Esophagus muscularis mucosa (tissue), 4 donors: ENCODE measurements around the gene DDR1. TPM values are rescaled to one million over a fixed set of nuclear protein-coding genes. Genes with fewer than 3 reads are reported as not detected.

Experiments used
- DNase-seq: peaks from one replicate; pipeline ENCODE4 v3.0.0-alpha.2; 2017; ENCODE audit errors: extremely low spot score
- H3K27ac ChIP-seq, 4 donors: fragments of 200-600 bp; sonication (generic); replicated peaks in 1 of 4; 1 replicate in 3 of 4; 2 replicates in 1 of 4; pipeline ENCODE4 v1.5.1; 2016 to 2019; ENCODE audit warnings: mild to moderate bottlenecking in 1 of 4
- H3K27me3 ChIP-seq, 4 donors: fragments of 200-600 bp; sonication (generic); one replicate each; pipeline versions ENCODE4 v1.5.1 to v1.6.0; 2016 to 2019
- H3K36me3 ChIP-seq, 4 donors: fragments of 200-600 bp; sonication (generic); one replicate each; pipeline ENCODE4 v1.5.1; 2016 to 2019
- H3K4me1 ChIP-seq, 4 donors: fragments of 200-600 bp; sonication (generic); one replicate each; pipeline ENCODE4 v1.5.1; 2016 to 2019
- H3K4me3 ChIP-seq, 4 donors: fragments of 200-600 bp; sonication (generic); 1 replicate in 2 of 4; 2 replicates in 2 of 4; pipeline ENCODE4 v1.5.1; 2016 to 2019; ENCODE audit warnings: mild to moderate bottlenecking in 4 of 4, moderate library complexity in 1 of 4
- H3K9me3 ChIP-seq, 4 donors: fragments of 200-600 bp; sonication (generic); 1 replicate in 3 of 4; 2 replicates in 1 of 4; pipeline ENCODE4 v1.5.1; 2016 to 2019
- CTCF ChIP-seq, 3 experiments: fragments of 200-600 bp in 2 of 3; fragments of 450-650 bp in 1 of 3; sonication (generic) in 2 of 3; IDR thresholded peaks; one replicate each; pipeline ENCODE4 v1.5.1; 2017 to 2019; ENCODE audit warnings: antibody characterized with exemption in 3 of 3, mild to moderate bottlenecking in 2 of 3, moderate library complexity in 1 of 3
- EP300 ChIP-seq: sonication (generic); formaldehyde crosslinking; IDR thresholded peaks from one replicate; pipeline ENCODE4 v1.6.1; 2017; ENCODE audit warnings: antibody characterized with exemption
- POLR2A ChIP-seq: fragments of 450-650 bp; IDR thresholded peaks from one replicate; pipeline ENCODE4 v1.6.1; 2017; ENCODE audit warnings: antibody characterized with exemption, moderate library complexity, mild to moderate bottlenecking, low read depth
- POLR2AphosphoS5 ChIP-seq, 2 donors: sonication (generic); formaldehyde crosslinking; IDR thresholded peaks; one replicate each; pipeline ENCODE4 v1.6.1; 2017; ENCODE audit warnings: antibody characterized with exemption in 2 of 2
- WGBS: methylation state at CpG from one replicate; pipeline ENCODE4 v1.1.5; 2018; 5-methylcytosine and 5-hydroxymethylcytosine counted together
- intact Hi-C: fragments of 100-400 bp; cut with DNase I; formaldehyde crosslinking; loops from one replicate; pipeline ENCODE4 v1.15.1; 2023
- small RNA-seq, 3 donors: library from RNA; depleted of rRNA; stranded (forward); fragments of <200 nt; gene quantifications; one replicate each; pipeline ENCODE3, GENCODE V24; 2016
- total RNA-seq, 4 donors: library from RNA; depleted of rRNA; stranded (reverse); fragments of >200 nt; gene quantifications; one replicate each; pipeline versions ENCODE4 v1.1.0 to v1.2.1, GENCODE V29; 2016

DDR1 gene
- total RNA-seq, 4 donors from 2014 or later = 10.4 to 37.9 (median 23.3) TPM

GRCh38 chr6:30947231-30947630, 62.9 kb downstream of the DDR1 start:
- Histone ChIP-seq H3K36me3 (no peaks in the 10 kb centered on the region), H3K27me3 (peaks cover 0 to 39% (median 0%) of the 10 kb centered on the region in 4 donors), H3K27ac (no peak overlapping the region), H3K4me1 (peaks cover 8 to 10% (median 9%) of the 10 kb centered on the region in 4 donors), H3K4me3 (no peak overlapping the region), H3K9me3 (no peaks in the 10 kb centered on the region)
- TF ChIP-seq EP300 (no peak), POLR2A (no peak), CTCF (IDR thresholded peaks at IDR 0.05) (no peak)
- intact Hi-C loops = no loop called here
- DNase-seq = no peak
- WGBS = 88% methylated on average over 4 of the region's 4 CpGs

- WGBS = 91% methylated on average over 6 of the region's 6 CpGs
- Histone ChIP-seq H3K36me3 (no peaks in the 10 kb centered on the region), H3K27ac (no peak overlapping the region), H3K4me3 (no peak overlapping the region), H3K9me3 (no peaks in the 10 kb centered on the region), H3K4me1 (no peaks in the 10 kb centered on the region), H3K27me3 (peaks cover 0 to 31% (median 0%) of the 10 kb centered on the region in 4 donors)
- TF ChIP-seq POLR2A (no peak), POLR2AphosphoS5 (IDR thresholded peaks at IDR 0.05) (no peak), EP300 (no peak), CTCF (IDR thresholded peaks at IDR 0.05) (no peak)
- DNase-seq = no peak
- intact Hi-C loops = no loop called here
Observed at GRCh38 chr6:30948811-30949210, 64.5 kb downstream of the DDR1 start.

Small RNA genes lying within 50 kb of the gene (small RNA-seq; reads per million reads assigned to genes)
- gene RF00019 = 0 reads per million in 3 donors

Other genes with a start within 250 kb of the DDR1 start
- 10 to 100 TPM in 3 of 4 donors, 1 to 10 TPM in 1; 8.0 to 28.2 (median 24.0) TPM for gene C6orf136, start 237.4 kb upstream of the DDR1 start, total RNA-seq
- gene DHX16, start 211.5 kb upstream of the DDR1 start, total RNA-seq = 10 to 100 TPM; 20.3 to 41.1 (median 31.1) TPM
- gene PPP1R18, start 197.9 kb upstream of the DDR1 start, total RNA-seq = 100 to 1,000 TPM in 1 of 4 donors, 10 to 100 TPM in 3; 39.5 to 104 (median 59.8) TPM
- 10 to 100 TPM in 1 of 4 donors, 1 to 10 TPM in 3; 4.6 to 10.2 (median 6.2) TPM for gene NRM, start 193.5 kb upstream of the DDR1 start, total RNA-seq
- 10 to 100 TPM; 10.8 to 20.3 (median 13.1) TPM for gene MDC1, start 167.2 kb upstream of the DDR1 start, total RNA-seq
- 100 to 1,000 TPM; 208 to 398 (median 272) TPM for gene TUBB, start 164.2 kb upstream of the DDR1 start, total RNA-seq
- 100 to 1,000 TPM; 115 to 214 (median 166) TPM for gene FLOT1, start 141.8 kb upstream of the DDR1 start, total RNA-seq
- 10 to 100 TPM in 2 of 4 donors, 1 to 10 TPM in 2; 8.9 to 45.4 (median 11.0) TPM for gene IER3, start 140.0 kb upstream of the DDR1 start, total RNA-seq
- gene GTF2H4, start 23.7 kb downstream of the DDR1 start, total RNA-seq = 10 to 100 TPM in 1 of 4 donors, 1 to 10 TPM in 3; 6.3 to 15.4 (median 8.2) TPM
- gene VARS2, start 29.7 kb downstream of the DDR1 start, total RNA-seq = 10 to 100 TPM in 3 of 4 donors, 1 to 10 TPM in 1; 6.6 to 16.9 (median 12.6) TPM
- gene SFTA2, start 47.7 kb downstream of the DDR1 start, total RNA-seq = 1 to 10 TPM in 1 of 4 donors, not detected in 3; 1.1 TPM
- gene MUCL3, start 56.5 kb downstream of the DDR1 start, total RNA-seq = not detected
- gene MUC21, start 99.2 kb downstream of the DDR1 start, total RNA-seq = 1 to 10 TPM in 1 of 4 donors, not detected in 3; 2.1 TPM
- not detected for gene MUC22, start 126.0 kb downstream of the DDR1 start, total RNA-seq
- gene C6orf15, start 228.1 kb downstream of the DDR1 start, total RNA-seq = not detected
- 1 to 10 TPM in 3 of 4 donors, under 1 TPM in 1; 0.34 to 1.2 (median 1.1) TPM for gene PSORS1C1, start 230.3 kb downstream of the DDR1 start, total RNA-seq
- not detected for gene CDSN, start 235.9 kb downstream of the DDR1 start, total RNA-seq